Keratinocyte (primary cell): Measurements from ENCODE around the gene VSIG8. TPM values are rescaled to one million over a fixed set of nuclear protein-coding genes. Genes with fewer than 3 reads are reported as not detected.

Source experiments
- DNase-seq: peaks from one replicate; pipeline ENCODE4 v3.0.0-alpha.2; 2011; ENCODE audit warnings: low read depth, missing footprints, low spot score
- FAIRE-seq: peaks from 2 replicates; lab custom pipeline; 2011; peaks lifted over from hg19 to GRCh38; lab: Jason Lieb, UNC
- H2AFZ ChIP-seq: 2 replicates; pipeline ENCODE4 v1.6.0; 2012; ENCODE audit warnings: low read length, control low read depth, inconsistent platforms; ENCODE audit not compliant: control insufficient read depth
- H3K27ac ChIP-seq: 2 replicates; pipeline ENCODE4 v1.5.1; 2011; ENCODE audit warnings: low read length; ENCODE audit not compliant: control insufficient read depth, insufficient read depth
- H3K27me3 ChIP-seq: 3 replicates; pipeline ENCODE4 v1.6.0; 2011; ENCODE audit warnings: low read length; ENCODE audit not compliant: control insufficient read depth, insufficient read depth; ENCODE audit errors: extremely low read depth
- H3K36me3 ChIP-seq, 2 experiments: 2 replicates in 1 of 2; 3 replicates in 1 of 2; pipeline ENCODE4 v1.5.1; 2011; ENCODE audit warnings: low read length in 2 of 2, mild to moderate bottlenecking in 1 of 2; ENCODE audit not compliant: control insufficient read depth in 2 of 2, insufficient read depth in 2 of 2; ENCODE audit errors: extremely low read depth in 1 of 2
- H3K4me1 ChIP-seq: 3 replicates; pipeline ENCODE4 v1.5.1; 2011; ENCODE audit warnings: low read length; ENCODE audit not compliant: control insufficient read depth, insufficient read depth; ENCODE audit errors: extremely low read depth
- H3K4me2 ChIP-seq: 3 replicates; pipeline ENCODE4 v1.6.0; 2011; ENCODE audit warnings: low read depth, low read length; ENCODE audit not compliant: control insufficient read depth, insufficient read depth; ENCODE audit errors: extremely low read depth
- H3K4me3 ChIP-seq, 3 experiments: fragments of 200-600 bp in 1 of 3; sonication (generic) in 1 of 3; 2 replicates in 2 of 3; 3 replicates in 1 of 3; pipeline ENCODE4 v1.5.1; 2011 to 2016; ENCODE audit warnings: low read length in 3 of 3, mild to moderate bottlenecking in 3 of 3, control low read depth in 2 of 3, inconsistent platforms in 1 of 3, low read depth in 1 of 3, mixed read lengths in 1 of 3, mixed run types in 1 of 3, moderate library complexity in 1 of 3; ENCODE audit not compliant: control insufficient read depth in 2 of 3, insufficient read depth in 2 of 3; ENCODE audit errors: extremely low read depth in 1 of 3
- H3K79me2 ChIP-seq: 2 replicates; pipeline ENCODE4 v1.6.0; 2012; ENCODE audit warnings: low read length; ENCODE audit not compliant: control insufficient read depth, insufficient read depth
- H3K9ac ChIP-seq: 3 replicates; pipeline ENCODE4 v1.6.0; 2011; ENCODE audit warnings: low read length; ENCODE audit not compliant: control insufficient read depth, insufficient read depth; ENCODE audit errors: extremely low read depth
- H3K9me1 ChIP-seq: 3 replicates; pipeline ENCODE4 v1.6.0; 2011; ENCODE audit warnings: low read length; ENCODE audit not compliant: control insufficient read depth, insufficient read depth; ENCODE audit errors: extremely low read depth
- H3K9me3 ChIP-seq: 2 replicates; pipeline ENCODE4 v1.5.1; 2012; ENCODE audit warnings: low read depth, low read length; ENCODE audit not compliant: control insufficient read depth
- H4K20me1 ChIP-seq: 3 replicates; pipeline ENCODE4 v1.6.0; 2011; ENCODE audit warnings: low read length; ENCODE audit not compliant: control insufficient read depth, insufficient read depth; ENCODE audit errors: extremely low read depth
- EZH2 ChIP-seq: IDR thresholded peaks from one replicate; pipeline ENCODE4 v1.6.1; 2012; ENCODE audit warnings: inconsistent platforms, mild to moderate bottlenecking, low read length, moderate library complexity
- dilution Hi-C: fragments of 300-500 bp; cut with MboI; formaldehyde crosslinking; loops from one replicate; pipeline ENCODE4 v1.7.0; 2020; ENCODE audit warnings: low sequenced_read_pairs; ENCODE audit not compliant: extremely low pct_ligation_motif_present
- polyA plus RNA-seq, 5 experiments: library from polyadenylated mRNA; depleted of rRNA in 3 of 5; stranded (reverse) in 3 of 5; stranded (forward) in 1 of 5; unstranded in 1 of 5; fragments of >200 nt; gene quantifications; 1 replicate in 1 of 5; 2 replicates in 3 of 5; 3 replicates in 1 of 5; pipeline versions ENCODE4 v1.2.1 to v1.2.3, GENCODE V29; 2011 to 2012; ENCODE audit warnings: missing spikeins in 2 of 5, low read depth in 1 of 5, low replicate concordance in 1 of 5
- TF ChIP-seq, protein P1 (sequence below), 3 experiments: IDR thresholded peaks in 1 of 3; conservative IDR thresholded peaks in 1 of 3; optimal IDR thresholded peaks in 1 of 3; 2 replicates in 2 of 3; 3 replicates in 1 of 3; pipeline versions ENCODE3 to v1.5.1; 2011; ENCODE audit warnings: low read length in 3 of 3, mild to moderate bottlenecking in 3 of 3, moderate library complexity in 2 of 3, control low read depth in 1 of 3, inconsistent platforms in 1 of 3; ENCODE audit not compliant: insufficient read depth in 2 of 3; ENCODE audit errors: extremely low read depth in 1 of 3

Gene VSIG8
- polyA plus RNA-seq, 1 donor (not counting 4 experiments of a cell fraction or from before 2014, with no cell fraction given), result 0.56 TPM

DNA sequence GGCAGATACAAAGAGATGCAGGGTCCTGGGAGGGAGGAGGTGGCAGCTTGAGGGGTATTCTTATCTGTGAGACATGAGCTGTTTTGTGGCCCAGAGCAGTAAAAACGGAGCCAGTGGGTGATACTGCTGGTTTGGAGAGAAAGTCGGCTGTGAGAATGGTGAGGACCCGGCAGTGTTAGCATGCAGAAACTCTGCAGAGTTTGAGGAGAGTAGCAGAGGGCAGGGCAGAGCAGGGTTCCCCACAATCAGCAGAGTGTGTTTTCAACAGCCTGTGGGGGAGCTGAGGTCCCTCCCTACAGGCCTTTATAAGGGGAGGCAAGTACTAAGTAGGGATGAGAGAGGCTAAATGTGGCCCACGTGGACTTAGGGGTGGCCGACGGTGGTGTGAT lies 35.4 kb downstream of the VSIG8 start:
- Histone ChIP-seq H3K9me1 (no peaks in the 10 kb centered on the region), H3K27ac (no peak overlapping the region), H4K20me1 (no peaks in the 10 kb centered on the region), H3K9ac (no peak overlapping the region), H3K27me3 (peaks cover 17% of the 10 kb centered on the region), H3K9me3 (no peaks in the 10 kb centered on the region), H3K4me1 (peaks cover 16% of the 10 kb centered on the region), H2AFZ (no peak overlapping the region), H3K36me3 (no peaks in the 10 kb centered on the region), H3K4me2 (no peak overlapping the region), H3K79me2 (no peaks in the 10 kb centered on the region), H3K4me3 (no peak overlapping the region)
- no peak for TF ChIP-seq EZH2
- TF ChIP-seq, protein P1, sequence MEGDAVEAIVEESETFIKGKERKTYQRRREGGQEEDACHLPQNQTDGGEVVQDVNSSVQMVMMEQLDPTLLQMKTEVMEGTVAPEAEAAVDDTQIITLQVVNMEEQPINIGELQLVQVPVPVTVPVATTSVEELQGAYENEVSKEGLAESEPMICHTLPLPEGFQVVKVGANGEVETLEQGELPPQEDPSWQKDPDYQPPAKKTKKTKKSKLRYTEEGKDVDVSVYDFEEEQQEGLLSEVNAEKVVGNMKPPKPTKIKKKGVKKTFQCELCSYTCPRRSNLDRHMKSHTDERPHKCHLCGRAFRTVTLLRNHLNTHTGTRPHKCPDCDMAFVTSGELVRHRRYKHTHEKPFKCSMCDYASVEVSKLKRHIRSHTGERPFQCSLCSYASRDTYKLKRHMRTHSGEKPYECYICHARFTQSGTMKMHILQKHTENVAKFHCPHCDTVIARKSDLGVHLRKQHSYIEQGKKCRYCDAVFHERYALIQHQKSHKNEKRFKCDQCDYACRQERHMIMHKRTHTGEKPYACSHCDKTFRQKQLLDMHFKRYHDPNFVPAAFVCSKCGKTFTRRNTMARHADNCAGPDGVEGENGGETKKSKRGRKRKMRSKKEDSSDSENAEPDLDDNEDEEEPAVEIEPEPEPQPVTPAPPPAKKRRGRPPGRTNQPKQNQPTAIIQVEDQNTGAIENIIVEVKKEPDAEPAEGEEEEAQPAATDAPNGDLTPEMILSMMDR (optimal IDR thresholded peaks at IDR 0.05 in 1 of 3, IDR thresholded peaks at IDR 0.05 in 1 of 3, conservative IDR thresholded peaks at IDR 0.05 in 1 of 3; ENCODE audit: extremely low read depth in 1 of 3, insufficient read depth in 2 of 3, low read length in 3 of 3), result no peak
- DNase-seq (no peak), FAIRE-seq (no peak)
- dilution Hi-C loops, result no loop called here

DNA sequence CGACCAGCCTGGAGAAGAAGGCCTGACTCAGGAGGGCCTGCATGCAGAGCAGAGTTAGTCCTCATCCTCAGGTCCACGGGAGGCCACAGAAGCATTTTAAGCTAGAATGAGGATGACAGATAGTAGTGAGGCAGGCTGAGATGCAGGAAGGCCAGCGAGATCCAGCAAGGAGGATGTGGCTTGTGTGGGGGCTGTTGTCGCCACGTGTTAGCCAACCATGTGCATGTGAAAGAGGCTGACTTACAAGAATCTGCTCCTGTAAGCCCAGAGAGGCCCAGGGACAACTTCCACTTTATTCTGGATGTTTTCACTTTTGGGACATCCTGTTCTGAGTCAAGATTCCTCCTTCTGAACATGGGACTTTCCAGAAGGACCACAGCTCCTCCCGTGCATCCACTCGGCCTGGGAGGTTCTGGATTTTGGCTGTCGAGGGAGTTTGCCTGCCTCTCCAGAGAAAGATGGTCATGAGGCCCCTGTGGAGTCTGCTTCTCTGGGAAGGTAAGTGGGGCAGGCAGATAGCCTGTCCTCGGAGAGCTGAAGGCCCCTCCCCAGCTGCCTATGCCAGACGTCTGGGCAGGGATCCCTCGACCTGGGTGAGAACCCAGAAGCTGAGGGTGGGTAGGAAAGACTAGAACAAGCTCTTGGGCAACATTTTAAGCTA lies 35.9 kb downstream of the VSIG8 start, which contains the start of gene SLAMF8:
Gene SLAMF8, plus strand, starts transcription at position 433 of the 661 bp plus-strand sequence. Its CDS starts 26 bp downstream, at position 459.
- Histone ChIP-seq H4K20me1 (no peaks in the 10 kb centered on the region), H3K4me1 (peaks cover 16% of the 10 kb centered on the region), H3K4me3 (no peak within 1 kb of the TSS), H3K27me3 (peaks cover 21% of the 10 kb centered on the region), H3K9me3 (no peaks in the 10 kb centered on the region), H3K27ac (no peak within 1 kb of the TSS), H2AFZ (no peak within 1 kb of the TSS), H3K9ac (no peak within 1 kb of the TSS), H3K4me2 (no peak within 1 kb of the TSS), H3K36me3 (no peaks in the 10 kb centered on the region), H3K9me1 (no peaks in the 10 kb centered on the region), H3K79me2 (no peaks in the 10 kb centered on the region)
- no peak for TF ChIP-seq EZH2
- TF ChIP-seq, protein P1 (optimal IDR thresholded peaks at IDR 0.05 in 1 of 3, IDR thresholded peaks at IDR 0.05 in 1 of 3, conservative IDR thresholded peaks at IDR 0.05 in 1 of 3; ENCODE audit: extremely low read depth in 1 of 3, insufficient read depth in 2 of 3, low read length in 3 of 3), result no peak
- no peak for DNase-seq
- FAIRE-seq, result no peak
- dilution Hi-C loops, result no loop called here
